Endothelial cell of umbilical vein (primary cell): ENCODE results near the gene MXD4. TPM values are rescaled to one million over a fixed set of nuclear protein-coding genes. Genes with fewer than 3 reads are reported as not detected.

Experiments
- BruUV-seq: library from RNA; stranded (reverse); fragments of 400-500 nt; replicated peaks from 2 replicates; lab custom pipeline; 2021; lab: Mats Ljungman, UMichigan
- CTCF ChIA-PET: fragments of 300-600, 350-600 bp; sonication (Branson Sonifier 250); formaldehyde crosslinking; loops from one replicate; lab custom pipeline; 2021; ENCODE audit warnings: antibody characterized with exemption, inconsistent platforms; lab: Charles Lee
- POLR2A ChIA-PET: fragments of 300-600, 350-600 bp; sonication (Branson Sonifier 250); formaldehyde crosslinking; loops from one replicate; lab custom pipeline; 2021; ENCODE audit warnings: antibody characterized with exemption, inconsistent platforms; lab: Charles Lee
- DNase-seq: peaks from one replicate; pipeline ENCODE4 v3.0.0-alpha.2; 2011; ENCODE audit warnings: low read depth, low spot score
- FAIRE-seq: peaks from 2 replicates; lab custom pipeline; 2011; peaks lifted over from hg19 to GRCh38; lab: Jason Lieb, UNC
- H2AFZ ChIP-seq: 2 replicates; pipeline ENCODE4 v1.6.0; 2012; ENCODE audit warnings: low read depth, low read length, control low read depth, inconsistent platforms
- H3K27ac ChIP-seq: 2 replicates; pipeline ENCODE4 v1.5.1; 2011; ENCODE audit warnings: low read depth, mild to moderate bottlenecking, control low read depth, low read length, moderate library complexity; ENCODE audit not compliant: insufficient read depth
- H3K27me3 ChIP-seq, 2 experiments: 2 replicates each; pipeline versions ENCODE4 v1.6.0 to v1.6.1; 2011; ENCODE audit warnings: low read length in 2 of 2, mixed read lengths in 1 of 2; ENCODE audit not compliant: control insufficient read depth in 2 of 2, insufficient read depth in 2 of 2
- H3K36me3 ChIP-seq, 2 experiments: 2 replicates in 1 of 2; 3 replicates in 1 of 2; pipeline ENCODE4 v1.5.1; 2011; ENCODE audit warnings: low read length in 2 of 2, mild to moderate bottlenecking in 1 of 2, moderate library complexity in 1 of 2; ENCODE audit not compliant: control insufficient read depth in 2 of 2, insufficient read depth in 2 of 2; ENCODE audit errors: extremely low read depth in 1 of 2
- H3K4me1 ChIP-seq: 3 replicates; pipeline ENCODE4 v1.5.1; 2011; ENCODE audit warnings: mild to moderate bottlenecking, low read length; ENCODE audit not compliant: control insufficient read depth, insufficient read depth; ENCODE audit errors: extremely low read depth
- H3K4me2 ChIP-seq: 2 replicates; pipeline ENCODE4 v1.6.1; 2011; ENCODE audit warnings: low read length, control low read depth, mixed read lengths; ENCODE audit not compliant: insufficient read depth
- H3K4me3 ChIP-seq, 3 experiments: fragments of 200-600 bp in 1 of 3; sonication (generic), shearing (Covaris generic) in 1 of 3; replicated peaks in 1 of 3; 2 replicates each; pipeline ENCODE4 v1.5.1; 2011 to 2016; ENCODE audit warnings: control low read depth in 3 of 3, low read length in 3 of 3, mild to moderate bottlenecking in 2 of 3, inconsistent platforms in 1 of 3, low read depth in 1 of 3, moderate library complexity in 1 of 3; ENCODE audit not compliant: insufficient read depth in 1 of 3
- H3K79me2 ChIP-seq: 2 replicates; pipeline ENCODE4 v1.6.0; 2012; ENCODE audit warnings: low read length, inconsistent platforms; ENCODE audit not compliant: control insufficient read depth, insufficient read depth
- H3K9ac ChIP-seq: replicated peaks from 2 replicates; pipeline ENCODE3; 2011; ENCODE audit warnings: low read length, control low read depth; ENCODE audit not compliant: insufficient read depth; ENCODE audit errors: extremely low read depth
- H3K9me1 ChIP-seq: replicated peaks from 3 replicates; pipeline ENCODE4 v1.6.0; 2011; ENCODE audit warnings: mild to moderate bottlenecking, low read length; ENCODE audit not compliant: control insufficient read depth, insufficient read depth; ENCODE audit errors: extremely low read depth
- H3K9me3 ChIP-seq: replicated peaks from 2 replicates; pipeline ENCODE4 v1.5.1; 2012; ENCODE audit warnings: low read length, inconsistent platforms; ENCODE audit not compliant: control insufficient read depth, insufficient read depth
- H4K20me1 ChIP-seq: replicated peaks from 2 replicates; pipeline ENCODE3; 2011; ENCODE audit warnings: mild to moderate bottlenecking, low read length; ENCODE audit not compliant: control insufficient read depth, insufficient read depth; ENCODE audit errors: extremely low read depth
- CTCF ChIP-seq, 2 donors: IDR thresholded peaks; 1 replicate in 1 of 2; 2 replicates in 1 of 2; pipeline ENCODE4 v1.5.1; 2011; ENCODE audit warnings: low read length in 2 of 2, mild to moderate bottlenecking in 2 of 2, moderate library complexity in 2 of 2, control low read depth in 1 of 2, inconsistent platforms in 1 of 2, low read depth in 1 of 2; ENCODE audit not compliant: insufficient read depth in 1 of 2; ENCODE audit errors: extremely low read depth in 1 of 2
- EZH2 ChIP-seq: IDR thresholded peaks from 2 replicates; pipeline ENCODE4 v1.6.1; 2012; ENCODE audit warnings: borderline replicate concordance, low read depth, mild to moderate bottlenecking, moderate library complexity, low read length, inconsistent platforms; ENCODE audit not compliant: severe bottlenecking
- FOS ChIP-seq: IDR thresholded peaks from 2 replicates; pipeline ENCODE4 v1.6.1; 2011; ENCODE audit warnings: mild to moderate bottlenecking, low read length, moderate library complexity, borderline replicate concordance; ENCODE audit not compliant: insufficient read depth
- GATA2 ChIP-seq: IDR thresholded peaks from 2 replicates; pipeline ENCODE4 v1.7.0; 2011; ENCODE audit warnings: low read depth, mild to moderate bottlenecking, moderate library complexity, mixed read lengths, low read length; ENCODE audit not compliant: insufficient read length, insufficient read depth
- JUN ChIP-seq: IDR thresholded peaks from 2 replicates; pipeline ENCODE4 v1.6.1; 2011; ENCODE audit warnings: borderline replicate concordance, low read depth; ENCODE audit not compliant: insufficient read length, insufficient read depth
- MAX ChIP-seq: IDR thresholded peaks from 2 replicates; pipeline ENCODE4 v1.6.1; 2011; ENCODE audit not compliant: insufficient read depth, insufficient read length
- MYC ChIP-seq: IDR thresholded peaks from one replicate; pipeline ENCODE4 v1.6.1; 2011; ENCODE audit warnings: mild to moderate bottlenecking, low read depth, low read length
- POLR2A ChIP-seq: IDR thresholded peaks from 2 replicates; pipeline ENCODE4 v1.6.1; 2012; ENCODE audit warnings: low read depth, mild to moderate bottlenecking, control low read depth, low read length
- POLR2AphosphoS5 ChIP-seq: IDR thresholded peaks from 2 replicates; pipeline ENCODE4 v1.6.1; 2012; ENCODE audit warnings: low read depth, mild to moderate bottlenecking, control low read depth, low read length, moderate library complexity; ENCODE audit not compliant: insufficient read depth
- dilution Hi-C: fragments of 300-500 bp; cut with MboI; formaldehyde crosslinking; loops from one replicate; pipeline ENCODE4 v1.15.0; 2019; ENCODE audit warnings: low sequenced_read_pairs; ENCODE audit not compliant: extremely low pct_ligation_motif_present
- intact Hi-C: fragments of 100-400 bp; cut with micrococcal nuclease; formaldehyde crosslinking; loops from one replicate; pipeline ENCODE4 v1.10.0; 2022
- polyA plus RNA-seq, 4 experiments: library from polyadenylated mRNA; depleted of rRNA in 3 of 4; stranded (reverse) in 3 of 4; unstranded in 1 of 4; fragments of >200 nt; gene quantifications; 2 replicates each; pipeline versions ENCODE4 v1.2.1 to v1.2.3, GENCODE V29; 2011 to 2012; ENCODE audit warnings: missing spikeins in 1 of 4
- total RNA-seq: library from RNA; stranded (reverse); gene quantifications from 2 replicates; pipeline ENCODE4 v1.2.3, GENCODE V29; 2021

MXD4 gene
- total and polyA plus RNA-seq, 2 donors (not counting 3 experiments of a cell fraction or from before 2014, with no cell fraction given), result 62.7 to 74.1 TPM

GRCh38 chr4:2273221-2273620, 11.3 kb upstream of the MXD4 start:
- no peak for DNase-seq
- POLR2A ChIA-PET, result no interaction called here
- Histone ChIP-seq H3K4me1 (no peaks in the 10 kb centered on the region), H3K9me3 (no peaks in the 10 kb centered on the region), H3K4me3 (no peak overlapping the region), H3K9me1 (no peaks in the 10 kb centered on the region), H3K9ac (no peak overlapping the region), H3K79me2 (no peaks in the 10 kb centered on the region), H4K20me1 (no peaks in the 10 kb centered on the region), H2AFZ (no peak overlapping the region), H3K27ac (no peak overlapping the region), H3K27me3 (no peaks in the 10 kb centered on the region), H3K4me2 (no peak overlapping the region), H3K36me3 (no peaks in the 10 kb centered on the region)
- TF ChIP-seq MYC (no peak), CTCF (IDR thresholded peaks at IDR 0.05; ENCODE audit: extremely low read depth in 1 of 2, insufficient read depth in 1 of 2, low read depth in 1 of 2, low read length in 2 of 2) (no peak), GATA2 (no peak), MAX (no peak), EZH2 (no peak), POLR2A (no peak), POLR2AphosphoS5 (no peak), JUN (no peak), FOS (no peak)
- no TSS peak for BruUV-seq
- no peak for FAIRE-seq
- intact Hi-C loops, result no loop called here
- dilution Hi-C loops, result no loop called here
- CTCF ChIA-PET, result no interaction called here
